ENCODE measurements around the gene MS4A18.

The MS4A18 gene

GRCh38 chr11:60743058-60743457 is 18.5 kb downstream of the MS4A18 start:
- ChIA-PET CTCF (no interaction called here), POLR2A (no interaction called here)
- H3K4me3 ChIP-seq (ENCODE audit: low read depth, low read length) = no peak overlapping the region
- no peak for TF ChIP-seq CTCF (IDR thresholded peaks at IDR 0.05; ENCODE audit: insufficient read depth, low read length, missing control alignments)
- no peak for DNase-seq (ENCODE audit: low read depth, low spot score)

DNA sequence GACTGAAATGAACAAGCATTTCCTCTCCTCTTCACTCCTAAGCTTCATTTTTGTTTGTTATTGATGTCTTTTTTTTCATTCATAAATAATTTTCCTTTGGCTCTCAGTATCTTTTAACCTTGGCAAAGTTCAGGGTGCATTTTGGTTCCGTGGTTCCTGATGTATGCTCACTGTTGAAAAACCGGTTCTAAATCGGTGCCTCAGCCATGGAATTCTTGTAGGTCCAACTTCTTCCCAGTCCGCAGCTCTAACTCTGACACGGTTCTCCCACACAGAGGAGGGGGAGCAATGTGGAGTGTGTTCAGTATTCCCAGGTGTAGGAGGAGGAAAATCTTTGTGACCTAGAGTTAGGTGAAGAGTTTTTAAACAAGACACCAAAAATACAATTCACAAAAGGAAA is 19.6 kb downstream of the MS4A18 start:
- TF ChIP-seq CTCF (IDR thresholded peaks at IDR 0.05; ENCODE audit: insufficient read depth, low read length, missing control alignments) = no peak
- DNase-seq (ENCODE audit: low read depth, low spot score) = no peak
- ChIA-PET POLR2A (no interaction called here), CTCF (no interaction called here)
- no peak overlapping the region for H3K4me3 ChIP-seq (ENCODE audit: low read depth, low read length)

GRCh38 chr11:60747359-60747873 is 22.9 kb downstream of the MS4A18 start:
- POLR2A ChIA-PET = no interaction called here
- TF ChIP-seq CTCF (IDR thresholded peaks at IDR 0.05; ENCODE audit: insufficient read depth, low read length, missing control alignments) = no peak
- no peak for DNase-seq (ENCODE audit: low read depth, low spot score)
- CTCF ChIA-PET = no interaction called here
- no peak overlapping the region for H3K4me3 ChIP-seq (ENCODE audit: low read depth, low read length)

- ChIA-PET POLR2A (no interaction called here), CTCF (no interaction called here)
- no peak for TF ChIP-seq CTCF (IDR thresholded peaks at IDR 0.05; ENCODE audit: insufficient read depth, low read length, missing control alignments)
Observed at GRCh38 chr11:60748225-60748624, 23.7 kb downstream of the MS4A18 start.

DNA sequence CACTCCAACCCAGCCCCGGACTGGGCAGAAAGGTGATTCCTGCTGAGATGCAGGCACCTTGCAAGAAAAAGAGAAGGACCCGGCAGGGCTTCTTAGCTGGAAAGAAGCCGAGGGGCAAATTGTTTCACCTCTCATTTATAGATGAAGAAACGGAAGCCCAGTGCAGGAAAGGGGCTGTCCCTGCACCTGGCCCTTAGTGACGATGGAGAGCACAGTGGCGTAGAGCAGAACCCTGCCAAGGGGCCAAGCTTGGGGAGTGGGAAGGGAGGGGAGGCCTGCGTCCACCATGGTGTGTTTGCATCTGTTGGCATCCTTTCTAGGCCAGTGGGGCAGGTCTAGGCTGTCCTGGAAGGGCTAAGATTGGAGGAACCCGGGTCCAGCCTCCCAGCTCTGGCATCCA is 24.3 kb downstream of the MS4A18 start:
- CTCF ChIA-PET = no interaction called here
- no peak for DNase-seq (ENCODE audit: low read depth, low spot score)
- no peak for TF ChIP-seq CTCF (IDR thresholded peaks at IDR 0.05; ENCODE audit: insufficient read depth, low read length, missing control alignments)
- POLR2A ChIA-PET = no interaction called here
- no peak overlapping the region for H3K4me3 ChIP-seq (ENCODE audit: low read depth, low read length)

More at GRCh38 chr11:60748225-60748624, 23.7 kb downstream of the MS4A18 start:
- no peak for DNase-seq (ENCODE audit: low read depth, low spot score)
- no peak overlapping the region for H3K4me3 ChIP-seq (ENCODE audit: low read depth, low read length)

- no peak for TF ChIP-seq CTCF (IDR thresholded peaks at IDR 0.05; ENCODE audit: insufficient read depth, low read length, missing control alignments)
- CTCF ChIA-PET = no interaction called here
- H3K4me3 ChIP-seq (ENCODE audit: low read depth, low read length) = no peak overlapping the region
- POLR2A ChIA-PET = no interaction called here
- DNase-seq (ENCODE audit: low read depth, low spot score) = no peak
Observed at GRCh38 chr11:60750911-60751310, 26.4 kb downstream of the MS4A18 start.

Data from AG04449 (cell line).